HG03378 (cell line): ENCODE results near the gene RFX6.

ENCODE experiments used
- ATAC-seq: cut with Tn5 transposase; IDR thresholded peaks from one replicate; pipeline ENCODE4 v1.9.1; 2021; ENCODE audit warnings: mild to moderate bottlenecking, moderate library complexity; ENCODE audit not compliant: unreplicated experiment

Gene RFX6

DNA sequence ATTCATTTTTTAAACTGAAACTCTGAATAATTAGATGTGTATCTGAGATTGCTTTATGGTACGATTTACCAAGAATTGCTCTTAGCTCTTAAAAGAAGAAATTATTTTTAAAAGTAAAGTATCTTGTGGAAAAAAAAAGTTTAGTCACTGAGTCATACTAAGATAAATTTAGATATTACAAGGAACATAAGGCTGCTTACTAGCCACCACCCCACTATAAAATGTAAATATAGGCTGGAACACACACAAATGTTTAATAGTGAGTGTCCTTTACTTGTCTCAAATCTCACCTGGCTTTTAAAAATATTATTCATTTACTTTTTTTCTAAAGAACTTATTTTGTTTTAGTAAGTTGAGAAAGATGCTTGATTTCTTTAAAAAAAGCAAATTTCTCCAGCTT lies 17.6 kb downstream of the RFX6 start:
- ATAC-seq = no peak

DNA sequence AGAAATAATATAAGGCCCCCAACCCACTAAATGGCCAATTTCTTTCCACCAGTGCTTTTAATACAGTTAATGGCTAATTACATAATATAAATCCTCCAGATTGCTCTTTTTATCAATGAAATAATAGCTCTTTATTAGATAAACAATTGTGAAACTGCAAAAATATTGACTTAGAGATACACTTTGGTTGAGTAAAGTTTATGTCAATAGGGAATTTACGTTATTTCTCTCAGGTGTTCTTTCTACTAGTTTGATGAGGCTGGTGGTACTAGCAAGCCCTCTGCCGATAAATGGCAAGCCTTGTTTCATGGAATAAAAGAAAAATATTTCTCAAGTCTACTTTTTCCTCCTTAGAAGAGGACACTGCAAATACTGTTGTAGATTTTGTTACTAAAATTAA lies 18.9 kb downstream of the RFX6 start:
- no peak for ATAC-seq

DNA sequence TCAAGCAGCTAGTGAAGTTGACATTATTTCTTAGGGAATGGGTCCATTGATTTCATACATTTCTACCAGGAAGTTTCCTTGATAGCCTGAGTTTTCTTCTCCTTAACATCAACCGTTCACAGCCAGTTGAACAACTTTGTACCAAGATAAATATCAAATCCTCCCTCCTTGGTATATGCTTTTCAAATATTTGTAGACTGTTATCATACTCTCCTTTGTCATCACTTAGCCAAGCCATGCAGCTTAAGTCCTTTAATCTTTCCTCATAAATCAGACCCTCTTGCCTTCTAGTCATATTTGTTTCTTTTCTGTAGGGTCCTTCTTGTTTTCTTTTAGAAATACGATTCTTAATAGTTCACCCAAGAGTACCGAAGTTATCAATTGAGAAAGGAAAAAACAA lies 25.6 kb downstream of the RFX6 start:
- ATAC-seq = no peak

DNA sequence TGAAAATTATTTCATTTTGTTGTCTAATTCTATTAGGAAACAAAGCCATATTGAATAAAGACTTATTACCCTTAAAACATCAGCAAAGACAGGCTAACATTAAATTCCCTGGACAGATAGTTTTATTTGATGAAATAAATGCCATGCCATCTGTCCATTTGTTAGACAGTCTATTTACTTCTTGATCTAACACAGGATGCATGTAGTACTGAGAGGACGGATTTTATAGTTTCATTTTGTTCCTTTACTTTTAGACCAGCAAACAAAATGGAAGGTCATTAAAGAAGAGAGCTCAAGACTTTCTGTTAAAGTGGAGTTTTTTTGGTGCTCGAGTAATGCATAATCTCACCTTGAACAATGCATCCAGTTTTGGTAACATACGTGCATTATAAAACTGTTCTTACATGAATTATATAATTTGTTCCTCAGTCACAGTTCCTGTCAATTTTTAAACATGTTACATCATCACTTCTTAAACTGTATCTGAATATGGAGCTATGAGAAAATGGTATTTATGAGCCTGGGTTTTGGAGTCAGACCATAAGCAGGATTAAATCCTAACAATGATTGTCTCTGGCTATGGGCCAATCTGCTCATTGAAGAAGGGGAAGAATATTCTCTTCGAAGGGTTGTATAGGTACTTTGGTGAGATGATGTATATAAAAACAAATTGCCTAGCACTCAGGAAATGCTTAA lies 46.0 kb downstream of the RFX6 start:
- no peak for ATAC-seq

DNA sequence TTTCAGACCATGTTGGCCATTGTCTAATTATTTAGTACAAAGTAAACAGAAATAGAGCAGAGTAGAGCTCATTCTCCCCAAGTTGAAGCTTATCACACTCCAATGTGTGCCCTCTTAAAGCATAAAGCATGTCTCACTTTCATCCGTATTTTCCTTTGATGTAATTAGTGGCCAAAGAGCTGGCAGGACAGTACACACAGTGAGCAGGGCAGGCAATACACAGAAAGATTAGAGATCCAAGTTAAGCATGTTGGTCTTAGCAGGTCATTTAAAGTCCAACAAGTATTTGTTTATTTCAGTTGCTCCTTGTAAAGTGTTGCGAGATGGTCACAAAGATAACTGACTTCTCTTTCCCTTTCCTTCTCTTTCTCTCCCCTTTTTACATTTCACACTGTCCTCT lies 47.2 kb downstream of the RFX6 start:
- ATAC-seq = no peak

DNA sequence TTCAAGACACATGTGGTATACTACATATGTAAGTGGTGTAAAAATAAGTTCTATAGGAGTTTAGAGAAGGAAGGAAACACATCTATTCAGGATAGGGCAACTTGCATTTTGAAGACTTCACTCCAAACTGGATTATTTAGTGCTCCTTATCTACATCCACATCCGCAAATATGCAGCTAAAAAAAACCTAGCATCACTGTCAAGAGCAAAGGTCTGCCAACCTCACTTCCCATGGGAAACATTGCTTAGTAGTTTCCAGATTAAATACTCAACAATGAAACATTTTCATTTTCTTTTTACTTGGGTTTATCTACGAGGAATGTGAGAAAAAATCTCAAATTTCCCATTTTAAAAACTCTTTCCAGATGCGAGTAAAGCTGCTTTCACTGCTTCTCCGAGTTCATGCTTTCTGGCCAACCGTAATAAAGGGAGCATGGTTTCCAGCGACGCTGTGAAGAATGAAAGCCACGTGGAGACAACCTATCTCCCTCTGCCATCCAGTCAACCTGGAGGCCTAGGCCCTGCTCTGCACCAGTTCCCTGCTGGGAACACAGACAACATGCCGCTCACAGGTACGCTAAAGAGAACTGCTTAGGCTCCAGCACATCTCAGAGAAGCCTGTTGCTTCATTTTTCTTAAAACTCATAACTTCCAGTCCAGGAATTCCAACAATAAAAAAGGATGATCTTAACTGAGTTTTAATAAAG lies 48.2 kb downstream of the RFX6 start:
- ATAC-seq = no peak

DNA sequence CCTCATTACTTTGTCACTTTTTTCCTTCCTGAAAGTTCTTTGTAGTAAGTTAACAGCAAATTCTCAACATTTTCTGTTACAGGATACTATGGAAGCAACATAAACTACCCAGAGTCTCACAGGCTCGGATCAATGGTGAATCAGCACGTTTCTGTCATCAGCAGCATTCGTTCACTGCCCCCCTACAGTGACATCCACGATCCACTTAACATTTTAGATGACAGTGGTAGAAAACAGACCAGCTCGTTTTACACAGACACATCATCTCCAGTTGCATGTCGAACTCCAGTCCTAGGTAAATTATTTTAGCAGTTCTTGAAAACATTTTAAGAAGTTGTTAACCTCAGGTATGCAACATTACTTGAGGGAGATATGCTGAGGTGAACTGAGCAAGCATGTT lies 51.6 kb downstream of the RFX6 start:
- ATAC-seq = no peak

DNA sequence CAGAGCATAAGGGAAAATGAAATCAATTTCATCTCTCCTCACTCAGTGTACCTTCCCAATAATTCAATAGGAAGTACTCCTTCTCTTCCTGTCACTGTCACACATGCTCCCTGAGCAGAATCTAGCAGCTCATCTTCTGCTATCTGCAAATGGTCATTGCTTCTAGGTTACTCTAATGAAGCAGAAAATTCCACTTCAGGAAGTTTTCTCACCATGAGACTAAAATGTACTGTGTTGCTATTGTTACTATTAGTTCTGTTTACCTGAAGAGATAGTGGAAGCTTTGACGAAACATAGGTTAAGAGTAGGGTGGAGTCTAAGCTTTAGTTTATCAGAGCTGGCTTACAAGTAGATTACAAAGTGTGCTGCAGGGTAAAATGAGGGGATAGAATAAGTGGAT lies 52.8 kb downstream of the RFX6 start:
- ATAC-seq = no peak

DNA sequence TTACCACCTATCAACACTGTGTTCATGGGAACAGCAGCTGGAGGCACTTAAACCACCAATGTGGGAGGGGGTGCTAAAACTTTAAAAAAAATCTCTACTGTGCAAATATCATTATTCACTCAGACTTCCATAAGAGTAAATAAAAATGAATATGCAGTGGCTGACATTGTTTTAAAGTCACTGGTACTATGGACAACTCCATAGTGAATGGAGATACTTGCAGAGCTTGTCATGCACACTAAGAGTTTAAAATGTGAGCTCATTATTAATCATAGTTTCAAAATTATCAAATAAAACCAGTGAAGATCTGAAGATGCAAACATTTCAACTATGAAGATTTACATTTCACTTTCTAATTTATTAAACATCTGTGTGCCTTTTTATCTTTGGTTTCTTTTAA lies 54.4 kb downstream of the RFX6 start:
- no peak for ATAC-seq

DNA sequence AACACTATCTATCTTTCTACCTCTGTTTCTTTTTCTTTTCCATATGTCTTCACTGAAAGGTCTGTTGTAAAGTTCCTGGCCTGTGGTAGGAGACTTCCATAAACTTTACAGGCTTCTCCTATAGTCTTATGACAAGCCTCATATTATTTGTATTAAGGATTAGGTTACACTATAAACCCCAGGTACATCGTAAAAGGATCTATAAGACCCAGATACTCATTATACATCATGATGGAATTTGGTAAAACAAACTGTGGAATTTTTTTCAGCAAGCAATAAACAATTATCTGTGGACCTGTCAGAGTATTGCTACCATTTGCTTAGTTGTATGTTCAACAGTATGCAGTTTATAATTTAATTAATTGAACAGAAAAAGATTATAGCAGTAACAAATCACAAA lies 55.5 kb downstream of the RFX6 start:
- no peak for ATAC-seq

DNA sequence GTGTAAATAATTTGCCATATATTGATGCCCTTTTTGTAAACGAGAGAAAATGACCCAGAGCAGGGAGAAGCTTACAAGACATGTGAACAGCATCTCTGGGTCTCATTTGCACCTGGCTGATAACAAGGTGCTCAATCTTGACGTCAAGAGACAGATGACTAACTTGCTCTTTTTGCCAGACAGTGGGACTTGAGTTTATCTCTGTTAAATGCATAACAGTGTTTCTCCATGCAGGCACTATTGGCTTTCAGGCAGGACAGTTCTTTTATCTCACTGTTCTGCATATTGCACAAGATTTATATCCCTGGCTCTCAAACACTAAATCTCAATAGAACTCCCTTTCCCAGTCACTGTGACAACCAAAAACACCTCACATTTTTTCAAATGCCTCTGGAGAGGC lies 56.4 kb downstream of the RFX6 start:
- no peak for ATAC-seq

DNA sequence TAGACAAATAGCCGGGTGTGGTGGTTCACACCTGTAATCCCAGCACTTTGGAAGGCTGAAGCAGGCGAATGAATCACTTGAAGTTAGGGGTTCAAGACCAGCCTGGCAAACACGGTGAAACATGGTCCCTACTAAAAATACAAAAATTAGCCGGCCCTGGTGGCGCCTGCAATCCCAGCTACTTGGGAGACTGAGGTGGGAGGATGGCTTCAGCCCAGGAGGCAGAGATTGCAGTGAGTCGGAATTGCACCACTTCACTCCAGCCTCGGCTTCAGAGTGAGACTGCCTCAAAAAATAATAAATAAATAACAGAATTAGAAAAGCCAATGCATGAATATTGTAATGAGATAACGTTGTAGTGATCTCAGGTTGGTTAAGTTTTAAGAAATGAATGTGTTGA lies 61.3 kb downstream of the RFX6 start:
- ATAC-seq = no peak

DNA sequence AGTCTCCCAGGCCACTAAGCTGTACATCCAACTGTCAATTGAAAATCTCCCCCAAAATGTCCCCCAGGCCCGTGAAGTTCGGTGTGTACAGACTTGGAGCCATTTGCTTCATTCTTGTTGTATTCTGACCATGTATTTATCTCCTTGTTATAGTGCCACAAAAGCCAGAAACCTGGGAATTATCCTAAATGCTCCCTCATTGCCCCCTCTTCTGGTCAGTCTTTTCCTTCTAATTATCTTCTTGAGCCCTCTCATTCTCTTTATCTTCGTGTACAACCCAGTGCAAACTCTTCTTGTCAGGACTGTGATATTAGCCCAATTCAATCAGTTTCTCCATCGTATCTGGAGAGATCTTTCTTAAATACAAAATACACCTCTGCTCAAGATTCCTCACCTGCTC lies 64.7 kb downstream of the RFX6 start:
- ATAC-seq = no peak

DNA sequence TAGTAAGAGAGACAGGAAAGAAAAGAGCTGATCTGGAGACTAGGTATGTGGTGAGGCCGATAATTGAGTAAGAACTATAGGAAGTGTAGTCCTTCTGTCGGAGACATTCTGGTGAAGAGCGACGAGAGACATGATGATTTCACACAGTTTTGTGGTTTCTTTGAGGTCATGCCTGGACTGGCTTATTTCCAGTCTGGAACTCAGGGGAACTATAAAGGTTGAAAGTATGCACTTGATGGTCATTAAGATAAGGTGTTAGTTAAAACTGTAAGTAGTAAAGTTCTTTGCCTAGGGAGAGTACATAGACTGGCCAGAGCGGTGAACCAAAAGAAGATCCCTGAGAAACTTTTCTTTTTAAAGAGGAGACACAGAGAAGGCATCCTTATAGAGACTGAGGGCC lies 68.8 kb downstream of the RFX6 start:
- no peak for ATAC-seq

DNA sequence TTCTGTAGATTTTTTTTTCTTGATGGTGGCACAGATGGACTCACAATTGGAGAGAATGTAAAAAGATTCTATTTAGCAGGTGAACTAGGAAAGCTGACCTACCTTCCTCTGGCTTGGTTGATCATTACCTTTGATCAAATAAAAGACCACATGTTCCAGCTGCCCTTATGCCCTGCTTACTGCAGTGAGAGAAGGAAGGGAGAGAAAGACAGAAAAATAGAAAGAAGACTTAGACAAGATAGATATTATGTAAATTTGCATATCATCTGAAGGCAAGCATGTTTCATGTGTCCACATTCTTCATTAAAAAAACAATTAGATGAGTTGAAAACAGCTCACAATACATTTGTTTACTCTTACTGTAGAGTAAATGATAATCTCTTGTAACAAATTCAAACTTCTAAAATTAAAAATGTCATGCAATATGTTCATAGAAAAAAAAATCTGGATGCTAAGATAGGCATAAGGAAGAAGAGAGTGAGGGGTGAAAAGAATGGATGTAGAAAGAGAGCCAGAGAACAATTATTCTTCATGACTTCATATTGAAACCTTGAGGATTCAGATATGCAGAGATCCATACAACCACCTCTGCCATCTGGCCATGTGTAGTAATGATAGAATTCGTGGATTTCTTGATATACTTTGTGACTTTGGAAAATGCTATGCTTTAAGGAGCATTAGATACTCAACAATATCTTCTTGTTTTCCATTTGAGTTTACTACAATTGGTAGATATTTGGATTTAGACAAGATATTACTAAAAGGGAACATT lies 71.7 kb downstream of the RFX6 start:
- no peak for ATAC-seq

DNA sequence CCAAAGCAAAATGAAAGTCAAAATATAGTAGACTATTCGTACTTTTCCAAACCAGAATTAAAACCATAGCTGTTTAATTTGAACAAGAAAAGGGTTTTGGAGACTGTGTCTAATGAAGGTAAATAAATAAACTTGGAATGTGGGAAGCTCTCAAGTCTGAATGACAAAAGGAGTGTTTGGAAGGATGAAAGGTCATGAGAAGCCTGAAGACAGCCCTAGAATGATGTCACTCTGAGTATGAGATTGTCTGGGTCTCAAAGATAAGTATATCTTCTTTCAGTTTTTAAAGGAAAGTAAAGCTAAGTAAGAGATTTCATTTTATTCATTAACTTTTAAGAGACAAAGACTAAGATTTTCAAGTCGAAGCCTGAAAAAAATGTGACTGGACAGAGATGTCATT lies 72.9 kb downstream of the RFX6 start:
- ATAC-seq = no peak

DNA sequence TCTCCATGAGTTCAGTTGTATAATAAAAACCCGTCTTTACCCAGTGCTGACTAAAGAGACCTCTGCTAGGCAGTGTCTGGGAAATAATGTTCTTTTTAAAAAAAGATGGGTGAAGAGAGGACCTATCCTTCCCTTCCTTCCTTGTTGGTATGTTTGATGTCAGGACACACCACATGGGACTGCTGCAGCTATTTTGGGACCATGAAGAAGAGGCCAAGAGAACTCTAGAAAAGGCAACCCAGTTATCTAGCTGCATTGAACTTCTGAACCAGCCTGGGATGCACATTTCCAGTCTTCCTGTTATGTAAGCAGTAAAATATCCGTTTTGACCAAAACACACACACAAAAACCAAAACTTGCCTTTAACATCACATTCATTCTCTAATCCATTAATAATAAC lies 77.3 kb downstream of the RFX6 start:
- no peak for ATAC-seq

DNA sequence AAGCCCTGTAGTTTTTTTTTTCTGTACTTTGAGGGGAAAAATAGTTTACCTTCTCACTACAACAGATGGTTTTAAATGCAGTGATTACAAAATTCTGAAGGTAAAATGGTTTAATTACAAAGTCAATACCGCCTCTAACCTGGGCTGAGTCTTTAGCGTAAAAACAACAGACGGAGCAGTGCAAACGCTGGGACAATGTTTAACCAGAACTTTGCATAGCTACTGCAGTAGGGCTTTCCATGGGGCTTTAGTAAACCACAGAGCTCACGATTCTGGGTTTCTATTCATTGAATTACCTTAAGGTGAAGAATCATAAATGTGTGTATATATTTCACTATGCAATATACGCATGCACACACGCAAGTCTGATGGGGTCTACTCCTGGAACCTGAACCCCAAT lies 77.9 kb downstream of the RFX6 start:
- no peak for ATAC-seq

DNA sequence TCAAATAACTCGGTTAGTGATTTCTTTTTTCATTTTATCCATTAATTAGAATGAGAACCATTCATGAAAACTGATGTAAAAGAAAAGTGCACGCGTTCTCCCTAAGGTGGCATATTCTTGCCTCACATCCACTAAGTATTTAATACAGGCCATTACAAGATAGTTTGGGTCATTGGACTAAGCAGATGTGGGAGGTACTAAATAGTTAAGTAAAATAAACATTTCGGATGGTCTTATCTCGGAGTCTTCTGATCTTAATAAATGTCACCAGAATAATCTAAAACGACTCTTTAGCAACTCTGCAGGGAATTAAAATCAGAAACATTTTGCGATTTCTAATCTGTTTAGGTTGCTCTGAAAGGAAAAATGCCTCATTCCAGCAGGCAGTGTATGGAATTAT lies 78.7 kb downstream of the RFX6 start:
- ATAC-seq = no peak

DNA sequence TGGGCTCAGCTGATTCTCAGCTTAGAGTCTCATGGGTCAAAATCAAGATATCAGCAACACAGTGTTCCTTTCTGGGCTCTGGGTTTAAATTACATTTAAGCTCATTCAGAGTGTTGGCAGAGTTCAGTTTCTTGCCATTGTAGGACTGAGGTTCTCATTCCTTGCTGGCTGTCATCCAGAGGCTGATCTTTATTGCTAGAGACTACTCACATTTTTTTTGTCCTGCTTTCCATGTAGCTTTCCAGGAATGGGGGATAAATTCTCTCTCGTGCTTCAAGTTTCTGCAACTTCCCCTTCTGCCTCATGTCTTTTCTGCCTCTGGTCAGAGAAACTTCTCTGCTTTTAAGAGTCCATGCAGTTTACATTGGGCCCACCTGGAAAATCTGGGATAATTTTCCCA lies 86.9 kb downstream of the RFX6 start:
- no peak for ATAC-seq

DNA sequence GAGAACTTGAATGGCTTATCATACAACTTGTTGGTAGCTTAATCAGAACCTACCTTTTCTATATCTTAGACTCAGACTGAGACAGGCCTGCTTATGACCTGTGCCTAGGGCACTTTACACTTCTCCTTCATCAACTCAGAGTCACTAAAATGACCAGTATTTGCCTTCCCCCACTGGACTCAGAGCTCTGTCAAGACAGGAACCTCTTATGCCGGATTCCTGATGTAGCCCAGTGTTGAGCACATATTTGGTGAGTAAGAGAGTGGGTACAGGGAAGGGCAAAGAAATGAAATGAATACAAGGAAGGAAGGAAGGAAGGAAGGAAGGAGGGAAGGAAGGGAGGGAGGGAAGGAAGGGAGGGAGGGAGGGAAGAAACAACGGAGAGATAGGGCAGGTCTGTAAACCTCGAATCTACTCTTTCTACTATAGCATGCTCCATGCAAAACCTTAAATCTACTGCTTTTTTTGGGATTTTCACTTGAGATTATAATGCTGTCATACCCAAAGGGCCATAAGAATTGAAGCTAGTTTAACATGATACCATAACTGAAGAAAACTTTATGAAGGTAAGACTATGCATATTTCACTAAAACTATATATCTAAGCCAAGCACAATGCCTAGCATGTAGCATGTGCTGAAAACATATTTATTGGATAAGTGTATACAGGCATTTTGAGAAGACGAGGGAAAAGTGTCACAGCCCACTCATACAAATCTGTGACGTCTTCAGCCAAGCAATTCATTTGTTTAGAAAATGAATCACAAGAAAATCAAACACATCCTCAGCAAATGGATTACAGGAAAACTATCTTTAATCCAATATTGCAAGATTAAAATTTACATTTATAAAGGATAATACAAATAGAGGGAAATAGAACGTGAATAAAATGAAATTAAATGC lies 89.9 kb downstream of the RFX6 start:
- no peak for ATAC-seq
